ENCODE results near the gene ERFL. TPM values are rescaled to one million over a fixed set of nuclear protein-coding genes. Genes with fewer than 3 reads are reported as not detected.

Gene ERFL
- total RNA-seq, 6 experiments from 2014 or later, result 0.09 to 0.17 (median 0.12) TPM; not detected in 2

DNA sequence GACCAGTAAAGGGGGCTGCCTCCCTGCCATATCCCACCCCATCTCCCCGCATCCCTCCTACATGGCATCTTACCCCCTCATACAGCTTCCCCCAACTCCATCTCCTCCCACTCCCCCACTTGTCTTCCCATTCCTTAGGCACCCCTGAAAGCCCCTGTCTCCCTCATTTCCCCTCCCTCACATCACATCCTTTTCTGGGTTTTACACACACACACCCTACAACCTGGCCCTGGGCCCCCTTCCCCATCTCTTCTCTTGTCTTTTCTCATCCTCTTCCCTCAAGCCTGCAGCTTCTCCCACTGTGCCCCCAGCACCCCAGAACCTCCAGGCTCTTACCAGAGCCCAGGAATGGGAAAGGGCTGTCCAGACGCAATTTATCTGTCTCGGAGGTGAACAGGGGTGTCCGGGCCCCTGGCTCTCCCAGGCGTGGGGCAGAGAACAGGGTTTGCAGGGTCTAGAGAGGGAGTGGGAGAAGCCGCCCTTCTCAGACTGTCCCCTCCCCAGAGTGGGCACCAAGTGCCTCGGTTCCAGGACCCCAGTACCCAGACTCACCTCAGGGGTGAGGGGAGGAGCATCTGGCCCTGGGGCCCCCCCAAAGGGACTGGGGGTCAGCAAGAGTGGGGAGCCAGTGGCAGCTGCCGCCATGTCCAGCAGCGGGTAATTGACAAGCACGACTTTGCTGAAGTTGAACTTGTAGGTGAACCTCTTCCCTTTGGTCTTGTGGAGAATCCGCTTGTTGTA is 19.4 kb downstream of the ERFL start:
- DNase-seq, result no peak
- TF ChIP-seq, protein P1, sequence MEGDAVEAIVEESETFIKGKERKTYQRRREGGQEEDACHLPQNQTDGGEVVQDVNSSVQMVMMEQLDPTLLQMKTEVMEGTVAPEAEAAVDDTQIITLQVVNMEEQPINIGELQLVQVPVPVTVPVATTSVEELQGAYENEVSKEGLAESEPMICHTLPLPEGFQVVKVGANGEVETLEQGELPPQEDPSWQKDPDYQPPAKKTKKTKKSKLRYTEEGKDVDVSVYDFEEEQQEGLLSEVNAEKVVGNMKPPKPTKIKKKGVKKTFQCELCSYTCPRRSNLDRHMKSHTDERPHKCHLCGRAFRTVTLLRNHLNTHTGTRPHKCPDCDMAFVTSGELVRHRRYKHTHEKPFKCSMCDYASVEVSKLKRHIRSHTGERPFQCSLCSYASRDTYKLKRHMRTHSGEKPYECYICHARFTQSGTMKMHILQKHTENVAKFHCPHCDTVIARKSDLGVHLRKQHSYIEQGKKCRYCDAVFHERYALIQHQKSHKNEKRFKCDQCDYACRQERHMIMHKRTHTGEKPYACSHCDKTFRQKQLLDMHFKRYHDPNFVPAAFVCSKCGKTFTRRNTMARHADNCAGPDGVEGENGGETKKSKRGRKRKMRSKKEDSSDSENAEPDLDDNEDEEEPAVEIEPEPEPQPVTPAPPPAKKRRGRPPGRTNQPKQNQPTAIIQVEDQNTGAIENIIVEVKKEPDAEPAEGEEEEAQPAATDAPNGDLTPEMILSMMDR (IDR thresholded peaks at IDR 0.05), result no peak
- H3K4me3 Mint-ChIP-seq, result no peak overlapping the region
- no peak overlapping the region for H3K27ac Mint-ChIP-seq
- H3K4me1 Mint-ChIP-seq (ENCODE audit: low read depth), result no peaks in the 10 kb centered on the region
- H3K9me3 Mint-ChIP-seq, result no peaks in the 10 kb centered on the region
- H3K36me3 Mint-ChIP-seq (ENCODE audit: low read depth), result peaks cover 18% of the 10 kb centered on the region
- peaks cover 27% of the 10 kb centered on the region for H3K27me3 Mint-ChIP-seq (ENCODE audit: insufficient read depth)

DNA sequence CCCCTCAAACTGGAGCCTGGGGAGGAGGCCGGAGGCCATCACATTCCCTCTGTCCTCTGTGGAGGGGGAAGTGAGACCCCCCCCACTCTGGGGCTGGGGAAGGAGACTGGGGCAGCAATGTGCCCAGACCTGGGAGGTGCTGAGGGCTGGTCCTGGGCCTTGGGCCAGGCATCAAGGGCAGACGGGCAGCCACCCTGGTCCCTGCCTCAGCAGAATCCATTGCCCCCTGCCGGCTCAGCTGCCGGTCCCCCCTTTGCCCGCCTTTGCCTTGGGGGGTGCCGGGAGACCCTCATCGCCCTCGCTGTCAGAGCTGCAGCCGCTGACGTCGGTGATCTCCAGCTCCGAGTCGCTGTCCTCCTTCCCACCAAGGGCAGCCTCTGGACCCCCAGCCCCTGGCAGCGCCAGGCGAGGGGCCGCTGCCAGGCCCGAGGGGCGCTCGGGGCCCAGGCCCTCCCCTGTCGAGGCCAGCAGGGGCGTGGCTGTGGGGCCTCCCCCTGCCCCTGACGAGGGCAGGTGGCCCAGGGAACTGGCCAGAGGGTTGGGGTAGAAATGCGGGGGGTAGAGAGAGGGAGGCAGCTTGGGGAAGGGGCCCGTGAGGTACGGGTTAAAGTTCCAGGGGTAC is 20.1 kb downstream of the ERFL start:
- Mint-ChIP-seq H3K27ac (no peak overlapping the region), H3K4me3 (no peak overlapping the region), H3K27me3 (ENCODE audit: insufficient read depth) (peaks cover 24% of the 10 kb centered on the region), H3K9me3 (no peaks in the 10 kb centered on the region), H3K4me1 (ENCODE audit: low read depth) (no peaks in the 10 kb centered on the region), H3K36me3 (ENCODE audit: low read depth) (peaks cover 18% of the 10 kb centered on the region)
- no peak for DNase-seq
- TF ChIP-seq, protein P1 (IDR thresholded peaks at IDR 0.05), result no peak

DNA sequence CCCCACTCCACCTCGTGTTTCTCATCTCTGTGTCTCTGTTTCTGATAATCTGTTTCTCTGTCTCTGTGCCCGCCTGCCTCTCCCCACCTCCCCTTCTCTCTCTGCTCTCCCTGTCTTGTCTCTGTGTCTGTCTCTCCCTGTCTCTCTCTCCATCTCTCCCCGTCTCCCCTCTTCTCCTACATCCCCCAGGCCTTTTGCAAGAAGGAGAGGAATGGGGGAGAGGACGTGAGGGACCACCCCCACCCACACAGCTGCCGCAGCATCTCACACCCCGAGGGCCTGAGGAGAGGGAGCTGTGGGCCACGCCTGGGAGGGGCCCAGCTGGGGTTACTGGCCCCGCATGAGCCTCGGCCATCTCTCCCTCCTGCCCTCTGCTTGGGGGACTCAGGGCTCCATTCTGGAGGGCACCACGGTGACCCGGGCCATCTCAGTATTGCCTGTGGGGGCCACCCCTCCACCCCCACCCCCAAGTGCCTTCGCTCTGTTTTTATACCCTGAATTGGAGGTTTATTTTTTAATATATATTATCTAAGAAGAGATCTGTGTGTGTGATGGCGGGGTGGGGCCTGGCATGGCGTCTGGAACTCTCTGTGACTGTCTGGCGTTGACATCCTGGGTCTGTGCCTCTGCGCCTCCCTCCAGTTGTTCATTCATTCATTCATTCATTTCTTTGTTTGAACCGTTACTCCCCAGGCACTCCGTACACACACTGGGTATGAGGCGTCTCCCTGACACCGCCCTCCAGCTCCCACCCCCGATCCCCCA is 21.2 kb downstream of the ERFL start:
- TF ChIP-seq, protein P1 (IDR thresholded peaks at IDR 0.05), result no peak
- Mint-ChIP-seq H3K27me3 (ENCODE audit: insufficient read depth) (peaks cover 19% of the 10 kb centered on the region), H3K4me1 (ENCODE audit: low read depth) (no peaks in the 10 kb centered on the region), H3K36me3 (ENCODE audit: low read depth) (peaks cover 18% of the 10 kb centered on the region), H3K4me3 (no peak overlapping the region), H3K9me3 (no peaks in the 10 kb centered on the region), H3K27ac (no peak overlapping the region)
- DNase-seq, result no peak

DNA sequence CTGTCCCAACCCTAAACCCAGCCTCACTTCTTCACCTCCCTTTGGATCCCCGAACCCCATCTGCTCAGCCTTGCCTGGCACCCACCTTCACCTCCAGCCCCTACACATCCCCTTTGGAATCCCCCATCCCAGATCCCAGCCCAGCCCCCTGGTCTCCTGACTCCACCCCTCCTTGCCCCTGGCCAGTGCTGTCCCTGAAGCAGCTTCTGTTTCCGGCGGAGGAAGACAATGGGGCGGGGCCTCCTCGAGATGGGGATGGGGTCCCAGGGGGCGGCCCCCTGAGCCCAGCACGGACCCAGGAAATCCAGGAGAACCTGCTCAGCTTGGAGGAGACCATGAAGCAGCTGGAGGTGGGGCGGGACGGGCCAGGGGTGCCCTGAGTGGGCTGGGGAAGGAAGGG is 22.0 kb downstream of the ERFL start:
- Mint-ChIP-seq H3K36me3 (ENCODE audit: low read depth) (peaks cover 18% of the 10 kb centered on the region), H3K27ac (no peak overlapping the region), H3K4me1 (ENCODE audit: low read depth) (no peaks in the 10 kb centered on the region), H3K27me3 (ENCODE audit: insufficient read depth) (peaks cover 12% of the 10 kb centered on the region), H3K9me3 (no peaks in the 10 kb centered on the region), H3K4me3 (no peak overlapping the region)
- TF ChIP-seq, protein P1 (IDR thresholded peaks at IDR 0.05), result no peak
- no peak for DNase-seq

DNA sequence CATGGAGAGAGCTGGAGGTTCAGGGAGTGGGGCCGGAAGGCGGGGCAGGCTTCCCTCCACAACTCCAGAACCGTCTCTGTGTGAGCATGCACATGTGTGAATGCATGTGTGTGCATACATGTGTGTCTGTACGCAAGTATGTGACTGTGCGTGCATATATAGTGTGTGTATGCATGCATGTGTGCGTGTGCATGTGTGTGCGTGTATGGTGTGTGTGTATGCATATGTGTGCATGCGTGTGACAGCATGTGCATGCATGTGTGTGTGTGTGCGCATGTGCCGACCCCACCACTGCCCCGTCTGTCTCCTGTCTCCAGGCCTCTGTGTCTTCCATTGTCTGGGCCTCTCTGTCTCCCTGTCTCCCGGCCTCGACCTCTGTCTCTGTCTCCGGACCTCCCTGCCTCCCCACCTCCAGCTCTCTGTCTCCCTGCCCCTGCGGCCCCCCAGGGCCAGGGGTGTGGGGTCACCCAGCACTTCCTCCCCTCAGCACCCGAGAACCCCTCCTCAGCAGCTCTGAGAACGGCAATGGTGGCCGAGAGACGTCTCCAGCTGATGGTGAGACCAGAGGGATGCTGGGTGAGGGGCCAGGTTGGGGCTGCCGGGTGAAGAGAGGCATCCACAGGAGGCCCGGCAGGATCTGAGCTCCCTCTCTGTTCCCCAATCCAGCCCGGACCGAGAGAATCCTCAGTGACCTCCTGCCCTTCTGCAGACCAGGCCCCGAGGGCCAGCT is 22.8 kb downstream of the ERFL start:
- DNase-seq, result no peak
- Mint-ChIP-seq H3K4me1 (ENCODE audit: low read depth) (no peaks in the 10 kb centered on the region), H3K27ac (no peak overlapping the region), H3K9me3 (no peaks in the 10 kb centered on the region), H3K4me3 (no peak overlapping the region), H3K27me3 (ENCODE audit: insufficient read depth) (peaks cover 4% of the 10 kb centered on the region), H3K36me3 (ENCODE audit: low read depth) (peaks cover 18% of the 10 kb centered on the region)
- TF ChIP-seq, protein P1 (IDR thresholded peaks at IDR 0.05), result no peak

All from HFFc6 (cell line).